Stimulated activated CD4-positive, alpha-beta T cell treated with anti-CD3 and anti-CD28 coated beads, Interleukin-4, amount 100 ng/mL, for 24 hours (primary cell): ENCODE data around the gene COL23A1.

Experiments used
- DNase-seq: peaks from one replicate; pipeline ENCODE4 v3.0.0-alpha.2; 2020

COL23A1 gene

DNA sequence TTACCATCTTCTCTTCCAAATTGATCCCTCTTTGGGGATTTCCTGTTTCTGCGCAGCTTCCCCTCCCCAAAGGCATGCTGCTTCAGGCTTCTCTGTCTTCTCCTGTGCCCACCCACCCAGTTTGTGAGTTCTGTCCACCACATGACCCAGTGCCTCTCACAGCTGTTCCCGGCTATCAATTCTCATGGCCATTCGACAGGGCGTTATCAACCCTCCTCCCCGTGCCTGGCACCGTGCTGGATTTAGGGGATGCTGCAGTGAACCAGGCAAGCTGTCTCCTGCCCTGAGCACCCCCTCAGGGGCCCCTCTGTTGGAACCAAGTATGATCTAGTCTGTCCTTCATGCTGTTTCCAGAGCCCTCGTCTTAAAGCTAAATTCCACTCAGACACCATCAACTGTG lies 38.7 kb downstream of the COL23A1 start:
- DNase-seq: no peak

DNA sequence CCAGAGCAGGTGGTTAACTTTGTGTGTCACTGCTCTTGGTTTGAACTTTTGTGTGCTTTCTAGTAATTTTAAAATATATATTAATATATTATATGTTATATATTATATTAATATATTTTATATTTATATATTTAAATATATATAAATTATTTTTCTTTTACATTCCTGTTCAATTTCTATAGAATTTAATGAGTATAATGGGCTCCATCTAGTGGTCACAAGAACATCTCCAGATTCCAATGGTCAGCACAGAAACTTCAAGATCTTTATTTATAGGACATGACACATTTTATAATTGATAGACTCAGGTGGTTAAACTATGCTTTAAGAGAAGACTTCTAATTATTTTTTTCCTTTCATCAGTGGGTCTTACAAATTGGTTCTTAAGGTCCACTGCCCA lies 39.1 kb downstream of the COL23A1 start:
- no peak for DNase-seq

DNA sequence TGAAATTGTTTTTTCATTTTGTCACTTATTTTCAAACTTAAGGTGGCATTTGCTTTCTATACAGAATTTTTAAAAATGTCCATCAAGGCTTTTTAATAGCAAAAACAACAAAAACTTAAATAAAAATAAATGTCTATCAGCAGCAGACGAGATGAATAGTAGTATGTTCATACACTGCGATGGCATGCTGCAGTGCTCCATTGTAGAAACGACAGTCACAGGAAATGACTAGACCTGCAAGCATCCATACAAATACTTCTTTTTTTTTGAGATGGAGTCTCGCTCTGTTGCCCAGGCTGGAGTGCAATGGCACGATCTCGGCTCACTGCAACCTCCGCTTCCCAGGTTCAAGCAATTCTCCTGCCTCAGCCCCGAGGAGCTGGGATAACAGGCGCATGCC lies 41.4 kb downstream of the COL23A1 start:
- DNase-seq: no peak

DNA sequence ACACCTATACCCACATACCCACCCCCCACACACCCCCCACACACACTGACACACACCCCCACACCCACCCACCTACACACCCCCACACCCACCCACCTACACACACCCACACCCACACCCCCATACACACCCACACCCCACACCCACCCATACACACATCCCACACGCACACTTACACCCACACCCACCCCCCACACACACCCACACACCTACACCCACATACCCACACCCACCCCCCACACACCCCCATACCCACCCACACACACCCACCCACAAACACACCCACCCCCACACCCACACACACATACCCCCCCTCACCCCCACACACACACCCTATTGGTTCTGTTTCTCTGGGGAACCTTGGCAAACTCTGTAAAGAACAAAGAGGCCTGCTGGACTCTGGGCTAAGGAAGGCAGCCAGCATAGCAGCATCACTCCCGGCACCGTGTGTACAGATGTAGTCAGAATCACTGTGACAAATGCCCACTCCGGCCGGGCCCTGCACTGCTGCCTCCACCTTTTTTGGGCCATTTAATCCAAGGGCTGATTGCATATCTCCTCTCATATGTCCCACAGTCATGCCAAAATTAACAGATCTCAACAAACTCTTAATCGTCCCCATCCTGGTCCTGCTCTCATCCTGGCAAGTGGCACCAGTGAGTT lies 42.3 kb downstream of the COL23A1 start:
- no peak for DNase-seq

DNA sequence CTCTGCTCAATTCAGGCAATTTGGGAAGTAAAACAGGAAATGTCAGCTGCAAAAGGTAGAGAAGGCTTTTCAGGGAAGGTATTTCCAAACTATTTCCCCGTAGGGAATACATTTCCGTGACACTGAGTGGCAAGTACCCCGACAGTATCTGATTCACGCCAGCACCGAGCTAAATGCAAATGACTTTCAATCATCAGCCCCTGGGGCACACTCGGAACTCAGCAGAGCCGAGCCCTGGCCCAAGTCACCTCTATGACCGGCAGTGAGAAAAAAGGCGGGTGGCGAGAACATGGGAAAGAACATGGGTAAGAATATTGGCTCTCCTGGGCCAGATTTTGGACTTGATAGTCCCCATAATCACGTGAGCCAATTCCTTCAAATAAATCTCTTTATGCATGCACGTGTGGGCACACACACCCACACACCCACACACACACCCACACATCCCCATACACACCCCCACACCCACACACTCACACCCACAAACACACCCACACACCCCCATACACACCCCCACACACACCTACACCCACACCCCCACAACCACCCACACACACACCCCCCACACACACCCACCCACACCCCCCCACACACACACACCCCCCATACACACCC lies 43.0 kb downstream of the COL23A1 start:
- no peak for DNase-seq

DNA sequence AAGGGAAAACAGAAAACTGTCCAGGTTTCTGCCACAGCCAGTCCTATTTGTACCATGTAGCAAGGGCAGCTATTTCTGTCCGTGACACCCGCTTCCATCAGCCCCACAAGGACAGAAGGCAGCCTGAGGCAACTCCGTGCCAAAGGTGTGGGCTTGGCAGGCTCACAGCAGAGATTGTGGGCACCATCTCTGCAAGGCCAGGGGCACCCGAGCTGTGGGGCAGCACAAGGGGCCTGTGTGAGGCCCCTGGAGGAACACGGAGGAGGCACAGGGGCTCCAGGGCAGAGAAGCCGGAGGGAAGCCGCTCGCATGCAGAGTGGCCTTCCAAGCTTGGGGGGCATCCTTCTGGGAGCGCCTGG lies 43.5 kb downstream of the COL23A1 start:
- DNase-seq: no peak

DNA sequence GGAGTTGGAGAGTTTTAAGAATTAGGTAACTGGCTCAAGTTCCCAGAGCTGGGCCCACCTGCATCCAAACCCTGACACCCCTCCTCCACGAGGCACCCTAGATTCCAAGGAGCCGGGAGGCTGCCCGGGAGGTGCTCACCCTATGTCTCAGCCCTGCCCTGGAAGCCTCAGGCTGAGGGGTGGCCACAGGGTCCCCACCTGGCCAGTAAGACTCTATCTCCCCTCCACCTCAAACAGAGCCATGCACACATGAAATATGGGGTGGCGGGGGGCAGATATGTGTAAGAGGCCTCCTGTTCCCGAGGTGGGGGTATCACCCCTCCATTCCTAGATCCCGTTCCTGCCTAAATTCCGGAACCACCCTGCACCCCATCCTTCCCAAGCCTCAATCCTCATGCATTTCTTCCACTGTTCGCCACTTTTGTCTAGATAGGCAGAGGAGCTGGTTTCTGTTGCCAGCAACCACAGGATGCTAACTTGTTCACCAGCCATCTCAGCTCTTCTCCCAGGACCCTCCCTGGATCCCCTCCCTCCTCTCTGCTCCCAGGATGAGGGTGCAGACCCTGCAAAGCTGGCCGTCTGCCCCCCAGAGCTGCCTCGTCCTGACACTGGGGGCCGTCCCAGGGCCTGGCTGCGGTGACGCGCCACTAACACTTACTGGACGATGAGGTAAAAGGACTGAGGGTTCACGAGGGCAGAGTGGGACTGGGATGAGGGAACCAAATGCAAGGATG lies 44.1 kb downstream of the COL23A1 start:
- DNase-seq: no peak

DNA sequence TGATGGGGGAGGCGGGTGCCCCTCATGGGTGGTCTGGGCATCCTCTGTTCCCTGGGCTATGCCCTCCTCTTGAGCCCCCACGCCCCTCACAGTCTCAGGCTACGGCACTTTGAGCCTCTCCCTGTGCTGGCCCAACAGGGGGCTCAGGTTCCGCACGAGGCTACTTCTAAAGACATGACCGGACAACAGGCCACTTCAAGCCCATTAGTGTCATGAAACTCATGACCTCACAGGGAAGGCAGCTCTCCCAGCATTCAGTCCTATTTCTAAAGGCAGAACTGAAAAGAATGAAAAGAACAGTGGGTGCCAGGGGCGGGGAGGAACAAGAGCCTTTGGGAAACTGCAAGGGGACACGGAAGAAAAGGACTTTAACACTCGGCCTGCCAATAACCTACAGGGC lies 45.0 kb downstream of the COL23A1 start:
- no peak for DNase-seq

DNA sequence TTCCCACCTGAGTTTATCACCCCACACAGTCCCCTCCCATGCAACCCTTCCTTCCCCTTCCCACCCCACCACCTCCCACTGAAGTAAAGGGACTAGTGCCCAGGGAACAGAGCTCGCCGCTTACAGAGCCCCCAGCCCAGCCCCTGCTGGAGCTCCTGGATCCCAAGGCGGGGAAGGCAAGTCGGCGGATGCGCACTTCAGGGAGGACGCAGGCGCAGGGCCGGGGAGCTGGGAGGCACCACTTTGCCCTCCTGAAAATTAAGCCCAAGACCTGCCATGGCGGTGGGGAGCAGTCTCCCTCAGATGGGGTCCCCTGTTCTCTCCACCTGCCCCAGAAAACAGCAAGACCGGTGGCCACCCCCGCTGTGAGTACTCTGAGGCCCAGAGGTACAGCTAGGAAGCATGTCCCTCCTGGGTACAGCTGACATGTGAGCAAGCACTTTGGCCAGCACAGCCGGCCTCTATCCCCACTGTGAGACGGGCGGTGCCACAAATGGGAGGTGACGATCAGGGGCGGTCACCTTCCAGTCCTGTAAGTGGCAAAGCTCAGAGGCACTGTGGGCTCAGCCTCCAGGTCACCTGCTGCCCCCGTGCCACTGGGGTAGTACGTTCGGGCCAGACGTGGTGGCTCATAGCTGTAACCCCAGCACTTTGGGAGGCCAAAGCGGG lies 45.9 kb downstream of the COL23A1 start:
- no peak for DNase-seq

DNA sequence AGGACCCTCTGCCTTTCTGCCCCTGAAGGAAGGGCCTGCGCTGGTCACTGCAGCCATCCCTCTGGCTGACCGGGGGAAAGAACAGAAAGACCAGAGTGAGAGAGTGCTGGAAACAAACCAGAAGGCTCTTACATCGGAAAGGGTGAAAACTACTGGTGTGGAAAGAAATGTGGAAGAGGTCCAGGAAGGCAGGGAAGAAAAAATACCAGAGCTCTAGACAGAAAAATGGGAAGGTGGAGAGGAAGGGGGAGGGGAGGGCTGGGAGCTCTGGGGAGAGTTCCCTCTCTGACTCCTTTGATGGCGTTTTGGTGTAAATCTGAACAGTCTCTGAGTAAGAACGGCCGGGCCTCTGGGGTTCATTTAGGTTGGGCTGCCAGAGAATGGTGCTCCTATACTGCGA lies 47.7 kb downstream of the COL23A1 start:
- DNase-seq: no peak

DNA sequence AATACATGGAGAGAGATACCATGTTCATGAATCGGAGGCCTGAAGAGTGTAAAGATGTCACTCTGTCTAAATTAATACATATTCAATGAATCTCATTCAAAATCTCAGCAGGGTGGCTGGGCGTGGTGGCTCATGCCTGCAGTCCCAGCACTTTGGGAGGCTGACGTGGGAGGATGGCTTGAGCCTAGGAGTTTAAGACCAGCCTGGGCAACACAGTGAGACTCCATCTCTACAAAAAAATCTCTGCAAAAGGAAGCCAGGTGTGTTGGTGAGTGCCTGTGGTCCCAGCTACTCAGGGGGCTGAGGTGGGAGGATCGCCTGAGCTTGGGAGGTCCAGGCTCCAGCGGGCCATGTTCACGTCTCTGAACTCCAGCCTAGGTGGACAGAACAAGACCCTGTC lies 49.7 kb downstream of the COL23A1 start:
- DNase-seq: no peak

DNA sequence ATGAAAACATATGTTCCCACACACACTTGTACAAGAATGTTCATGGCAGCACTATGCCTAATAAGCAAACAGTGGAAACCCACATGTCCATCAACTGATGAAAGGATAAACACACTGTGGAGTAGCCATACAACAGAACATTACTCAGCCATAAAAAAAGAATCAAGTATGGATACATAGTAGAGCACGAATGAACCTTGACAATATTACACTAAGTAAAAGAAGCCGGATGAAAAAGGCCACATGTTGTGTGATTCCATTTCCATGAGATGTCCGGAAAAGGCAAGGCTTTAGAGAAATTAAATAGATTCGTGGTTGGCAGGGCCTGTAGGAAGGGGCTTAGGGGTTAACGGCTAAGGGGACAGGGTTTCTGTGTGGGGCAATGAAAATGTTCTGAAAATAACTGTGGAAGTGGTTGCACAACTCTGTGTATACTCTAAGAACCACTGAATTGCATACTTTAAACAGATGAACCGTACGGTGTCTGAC lies 51.4 kb downstream of the COL23A1 start:
- DNase-seq: no peak

DNA sequence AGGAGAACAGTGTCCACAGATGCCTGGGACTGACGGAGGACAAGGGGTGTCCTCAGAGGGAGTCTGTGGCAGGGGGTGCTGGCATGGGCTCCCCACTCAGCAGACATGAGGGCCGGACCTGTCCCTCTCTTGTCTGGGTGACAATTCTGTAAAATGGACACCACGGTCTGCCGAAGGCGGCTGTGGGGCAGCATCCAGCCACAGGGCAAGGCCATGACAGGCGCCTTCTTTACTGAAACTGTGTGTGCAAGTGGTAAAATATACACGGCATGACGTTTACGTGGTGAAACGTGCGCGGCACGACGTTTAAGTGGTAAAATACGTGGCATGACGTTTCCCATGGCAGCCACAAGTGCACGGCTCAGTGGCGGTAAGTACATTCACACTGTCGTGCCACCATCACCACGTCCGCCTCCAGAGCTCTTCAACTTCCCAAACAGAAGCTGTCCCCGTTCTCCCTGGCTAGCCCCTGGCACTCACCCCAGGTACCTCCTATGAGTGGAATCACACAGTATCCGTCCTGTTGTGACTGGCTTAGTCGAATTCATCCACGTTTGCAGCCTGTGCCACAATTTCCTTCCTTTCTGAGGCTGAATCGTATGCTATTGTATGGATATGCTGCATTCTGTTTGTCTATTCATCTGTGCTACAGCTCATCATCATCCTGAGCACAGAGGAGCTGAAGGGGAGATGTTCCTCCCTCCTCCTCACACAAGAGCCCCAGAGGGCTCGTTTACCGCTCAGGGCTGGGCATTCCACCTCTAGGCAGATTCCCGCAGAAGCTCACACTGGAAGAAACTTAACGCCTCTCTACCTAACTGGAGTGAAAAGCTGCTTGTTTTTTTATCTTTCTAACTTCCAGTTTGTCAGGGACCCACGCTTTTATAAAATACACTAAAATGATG lies 52.5 kb downstream of the COL23A1 start:
- no peak for DNase-seq

DNA sequence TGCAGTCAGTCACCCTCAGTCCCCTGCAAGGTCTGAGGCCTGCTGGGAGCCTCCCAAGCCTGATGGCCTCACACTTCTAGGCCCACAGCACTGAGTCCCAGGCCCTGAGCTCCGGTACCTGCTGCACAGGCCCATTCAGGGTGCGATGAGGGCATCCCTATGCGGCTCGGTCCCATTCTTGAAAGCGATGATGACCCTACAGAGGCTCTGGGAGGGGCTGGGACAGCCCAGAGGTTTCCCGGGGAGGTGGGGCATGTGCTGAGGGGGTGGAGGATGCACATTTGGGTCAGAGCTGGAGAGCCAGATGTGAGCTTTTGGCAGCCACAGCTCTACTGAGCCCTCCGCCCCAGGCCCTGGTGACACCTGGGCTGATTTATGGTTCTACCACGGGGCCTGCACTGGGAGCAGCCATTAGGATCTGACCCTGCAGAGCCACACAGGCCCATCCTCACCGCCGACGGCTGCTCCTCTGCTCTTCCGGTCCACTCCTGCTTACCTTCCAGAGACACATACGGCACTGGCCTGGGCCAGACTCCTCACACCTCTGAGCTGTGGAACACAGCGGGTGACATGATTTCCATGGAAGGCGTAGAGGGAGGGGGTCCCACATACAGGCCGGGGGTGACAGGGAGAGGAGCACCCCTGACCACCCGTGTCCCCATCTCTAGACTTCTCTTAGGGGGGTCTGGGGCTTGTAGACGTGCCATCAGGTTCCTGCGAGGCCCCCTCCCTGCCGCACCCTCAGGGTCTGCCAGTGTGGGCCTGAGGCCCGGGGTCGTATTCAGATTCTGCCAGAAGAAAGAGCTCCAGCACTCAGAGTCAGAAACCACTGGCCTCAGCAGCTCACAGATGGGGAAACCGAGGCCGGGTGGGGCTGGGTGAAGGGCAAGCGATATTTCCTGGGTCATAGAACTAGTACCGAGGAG lies 53.4 kb downstream of the COL23A1 start:
- no peak for DNase-seq

DNA sequence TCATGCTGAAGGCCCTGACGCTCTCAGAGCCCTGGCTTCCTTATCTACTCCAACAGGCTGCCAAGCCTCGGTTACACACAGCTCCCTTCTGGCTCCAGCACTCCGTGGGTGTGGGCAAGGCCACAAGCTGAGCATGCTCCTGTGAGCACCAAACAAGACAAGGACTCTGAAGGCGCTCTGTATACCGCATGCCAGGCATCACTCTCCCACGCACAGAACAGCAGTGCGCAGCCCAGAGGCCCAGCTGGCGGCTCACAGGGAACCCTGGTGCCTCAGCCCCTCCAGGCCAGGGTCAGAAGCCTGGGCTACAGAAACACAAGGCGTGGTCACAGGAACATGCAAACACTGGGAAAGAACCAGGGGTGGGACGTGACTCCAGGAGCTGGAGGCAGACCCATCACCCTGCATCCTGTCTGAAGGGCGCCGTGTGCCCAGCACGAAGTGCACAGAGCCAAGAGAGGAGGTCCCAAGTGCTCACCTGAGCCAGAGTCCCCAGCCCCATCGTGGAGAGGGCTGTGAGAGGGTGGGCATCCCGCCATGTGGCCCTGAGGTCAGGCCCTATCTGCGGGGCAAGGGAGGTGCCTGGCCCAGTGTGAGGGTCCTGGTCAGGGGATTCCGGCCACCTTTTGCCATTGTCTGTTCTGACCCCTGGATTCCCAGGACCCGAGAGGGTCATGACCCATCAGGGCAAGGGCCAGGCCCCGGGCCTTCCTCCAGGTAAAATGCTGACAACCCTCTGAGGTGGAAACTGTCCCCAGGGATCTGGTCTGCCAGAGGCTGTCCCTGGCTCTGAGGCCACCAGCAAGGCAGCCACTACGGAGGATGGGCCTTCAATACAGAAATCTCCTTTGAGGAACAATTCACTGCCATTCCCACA lies 54.7 kb downstream of the COL23A1 start:
- no peak for DNase-seq

DNA sequence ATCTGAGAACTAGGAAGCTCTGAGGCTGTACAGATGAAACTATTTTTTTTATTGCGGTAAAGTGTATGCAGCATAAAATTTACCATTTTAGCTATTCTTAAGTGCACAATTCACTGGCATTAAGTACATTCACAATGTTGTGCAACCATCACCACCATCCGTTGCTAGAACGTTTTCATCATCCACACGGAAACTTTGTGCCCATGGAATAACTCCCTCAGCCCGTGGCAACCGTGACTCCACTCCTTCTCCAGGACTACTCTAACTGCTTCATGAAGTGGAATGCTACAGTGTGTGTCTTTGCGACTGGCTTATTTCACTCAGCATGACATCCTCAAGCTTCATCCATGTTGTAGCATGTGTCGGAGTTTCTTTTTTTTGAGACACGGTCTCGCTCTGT lies 57.1 kb downstream of the COL23A1 start:
- DNase-seq: no peak

DNA sequence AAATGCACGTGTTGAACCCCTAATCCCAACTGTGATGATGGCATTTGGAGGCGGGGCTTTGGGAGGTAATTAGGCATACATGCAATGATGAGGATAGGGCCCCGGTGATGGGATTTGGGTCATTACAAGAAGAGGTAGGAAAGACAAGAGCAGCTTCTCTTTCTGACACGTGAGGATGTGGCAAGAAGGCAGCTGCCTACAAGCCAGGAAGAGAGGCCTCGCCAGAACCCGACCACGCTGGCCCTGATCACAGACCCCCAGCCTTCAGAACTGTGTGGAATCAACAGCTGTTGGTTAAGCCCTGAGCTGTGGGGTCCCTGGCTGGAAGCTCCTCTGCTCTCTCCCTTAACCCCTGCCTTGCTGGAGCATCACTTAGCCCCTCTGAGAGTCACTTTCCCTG lies 57.5 kb downstream of the COL23A1 start:
- no peak for DNase-seq

DNA sequence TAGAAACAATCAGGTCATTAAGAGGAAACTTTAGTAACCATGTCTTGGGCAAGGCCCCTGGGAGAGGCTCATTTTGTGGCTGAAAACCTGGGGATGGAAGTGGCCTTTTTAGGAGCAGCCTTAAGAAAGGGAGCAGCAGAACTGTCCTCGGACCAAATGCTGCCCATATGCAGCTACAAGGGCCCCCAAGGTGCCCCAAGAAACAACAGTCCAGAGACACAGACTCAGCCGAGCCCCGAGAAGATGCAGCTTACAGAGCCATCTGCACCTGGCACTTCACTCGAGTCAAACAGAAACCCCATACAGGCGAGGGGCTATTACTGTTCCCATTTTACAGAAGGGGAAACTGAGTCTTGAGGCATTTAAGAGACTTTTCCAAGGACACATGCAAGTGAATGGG lies 58.0 kb downstream of the COL23A1 start:
- DNase-seq: no peak

DNA sequence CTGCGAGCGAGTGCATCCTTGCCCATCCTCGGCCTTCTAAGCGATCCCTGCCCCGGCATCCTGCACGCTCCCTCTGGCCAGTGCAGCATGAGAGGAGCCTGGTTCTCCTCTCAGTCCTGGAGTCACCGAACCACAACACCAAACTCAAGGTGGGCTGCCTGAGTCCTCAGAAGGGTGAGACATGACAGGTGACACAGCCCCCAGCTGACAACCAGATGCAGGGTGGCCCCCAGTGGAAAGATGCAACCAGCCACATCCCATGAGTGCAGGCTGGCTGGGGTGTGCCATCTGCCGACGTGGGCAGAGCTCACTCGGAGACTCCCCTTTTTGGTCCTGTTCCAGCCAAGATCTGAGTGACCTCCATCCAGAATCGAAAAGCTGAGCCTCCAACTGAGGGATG lies 58.4 kb downstream of the COL23A1 start:
- DNase-seq: no peak

DNA sequence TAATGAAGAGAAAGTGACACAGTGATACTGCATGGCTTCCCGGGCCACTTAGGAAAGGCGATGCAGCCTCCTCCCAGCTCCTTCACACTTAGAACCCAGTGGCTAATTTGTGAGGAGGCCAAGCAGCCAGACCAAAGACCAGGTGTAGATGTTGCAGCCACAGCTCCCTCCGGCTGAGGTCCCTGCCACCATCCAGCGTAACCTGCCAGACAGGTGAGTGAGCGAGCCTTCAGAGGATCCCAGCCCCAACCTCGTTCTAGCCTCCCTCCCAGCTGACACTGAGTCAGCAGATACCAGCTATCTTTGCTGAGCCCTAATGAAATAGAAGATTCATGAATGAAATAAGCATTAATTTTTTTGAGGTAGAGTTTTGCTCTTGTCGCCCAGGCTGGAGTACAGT lies 59.7 kb downstream of the COL23A1 start:
- no peak for DNase-seq

DNA sequence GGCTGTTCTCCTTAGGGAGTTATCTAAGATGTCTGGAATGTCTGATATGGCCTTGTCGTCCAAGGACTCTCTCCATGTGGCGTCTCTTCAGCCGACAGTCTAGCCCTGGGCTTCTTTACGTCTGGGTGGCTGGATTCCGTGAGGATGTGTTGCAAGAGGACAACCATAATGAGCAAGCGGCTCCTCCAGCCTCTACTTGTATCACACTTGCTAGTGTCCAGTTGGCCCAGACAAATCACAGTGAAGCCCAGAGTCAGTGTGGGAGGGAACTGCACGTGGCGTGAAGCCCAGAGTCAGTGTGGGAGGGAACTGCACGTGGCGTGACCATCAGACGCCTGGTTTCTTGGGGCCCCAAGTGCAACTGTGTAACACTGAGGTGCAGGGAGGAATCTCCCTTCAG lies 61.1 kb downstream of the COL23A1 start:
- DNase-seq: no peak
